ENCODE data around the gene TCF23.
"Not testable (repeated sequence)": the region's sequence is repeated elsewhere in the genome, so short reads cannot be mapped to it uniquely, and the experiment has no call there.

Gene TCF23

GRCh38 chr2:27148801-27149439 lies at the start of gene TCF23:
TSS of gene TCF23 (plus strand) at chr2:27149004. CDS start at chr2:27149134, 130 bp downstream.
- FAIRE-seq, result no peak

GRCh38 chr2:27099334-27099955 lies 49.4 kb upstream of the TCF23 start:
- no peak for FAIRE-seq

GRCh38 chr2:27100036-27100435 lies 48.8 kb upstream of the TCF23 start:
- no peak for FAIRE-seq

GRCh38 chr2:27102329-27102728 lies 46.5 kb upstream of the TCF23 start:
- FAIRE-seq, result no peak

GRCh38 chr2:27105981-27106380 lies 42.8 kb upstream of the TCF23 start:
- no peak for FAIRE-seq

GRCh38 chr2:27108221-27108620 lies 40.6 kb upstream of the TCF23 start:
- no peak for FAIRE-seq

- no peak for FAIRE-seq
Measured at GRCh38 chr2:27109083-27109482, 39.7 kb upstream of the TCF23 start.

- FAIRE-seq, result not testable (repeated sequence)
Measured at GRCh38 chr2:27110603-27111352, 38.0 kb upstream of the TCF23 start.

GRCh38 chr2:27111392-27112078 lies 37.3 kb upstream of the TCF23 start:
- FAIRE-seq, result not testable (repeated sequence)

GRCh38 chr2:27115519-27115918 lies 33.3 kb upstream of the TCF23 start:
- no peak for FAIRE-seq

GRCh38 chr2:27117995-27118524 lies 30.7 kb upstream of the TCF23 start:
- FAIRE-seq, result no peak

GRCh38 chr2:27118525-27119329 lies 30.1 kb upstream of the TCF23 start, which contains the start of gene CGREF1:
TSS of gene CGREF1 (minus strand) at chr2:27119128. CDS start at chr2:27104366, 14,762 bp downstream.
- no peak for FAIRE-seq

GRCh38 chr2:27119330-27119670 lies 29.5 kb upstream of the TCF23 start:
- FAIRE-seq, result not testable (repeated sequence)

GRCh38 chr2:27121906-27122305 lies 26.9 kb upstream of the TCF23 start:
- no peak for FAIRE-seq

GRCh38 chr2:27122791-27123190 lies 26.0 kb upstream of the TCF23 start:
- FAIRE-seq, result no peak

- no peak for FAIRE-seq
Measured at GRCh38 chr2:27123302-27124150, 25.3 kb upstream of the TCF23 start, which contains the start of gene ABHD1. TSS of gene ABHD1 (plus strand) at chr2:27123815. CDS start at chr2:27123949, 134 bp downstream.

GRCh38 chr2:27125104-27125503 lies 23.7 kb upstream of the TCF23 start:
- FAIRE-seq, result no peak

- no peak for FAIRE-seq
Measured at GRCh38 chr2:27126252-27126710, 22.5 kb upstream of the TCF23 start.

- no peak for FAIRE-seq
Measured at GRCh38 chr2:27127883-27128667, 20.7 kb upstream of the TCF23 start.
